HepG2 (cell line): ENCODE data around the gene PLD4. TPM values are rescaled to one million over a fixed set of nuclear protein-coding genes. Genes with fewer than 3 reads are reported as not detected.

Experiments used
- BCL6 ChIP-seq: IDR thresholded peaks from 2 replicates; pipeline ENCODE4 v1.6.1; 2016; ENCODE audit warnings: missing genetic modification reagents, missing compliant biosample characterization
- CTCF ChIP-seq: sonication (generic); formaldehyde crosslinking; IDR thresholded peaks from 2 replicates; pipeline ENCODE4 v1.5.0; 2020; ENCODE audit warnings: mild to moderate bottlenecking, missing genetic modification reagents, moderate library complexity
- GATAD2A ChIP-seq: IDR thresholded peaks from 2 replicates; pipeline ENCODE4 v1.6.1; 2016
- GLI4 ChIP-seq: sonication (generic); formaldehyde crosslinking; IDR thresholded peaks from 2 replicates; pipeline ENCODE4 v1.5.1; 2020; ENCODE audit warnings: missing genetic modification reagents, mild to moderate bottlenecking, moderate library complexity, borderline replicate concordance
- KLF16 ChIP-seq, 2 experiments: sonication (generic) in 1 of 2; formaldehyde crosslinking in 1 of 2; IDR thresholded peaks; 2 replicates each; pipeline versions ENCODE4 v1.6.1 to v1.8.0; 2016 to 2023; ENCODE audit warnings: missing genetic modification reagents in 2 of 2, missing compliant biosample characterization in 1 of 2
- MYC ChIP-seq: sonication (generic); formaldehyde crosslinking; IDR thresholded peaks from 2 replicates; pipeline ENCODE4 v1.9.0; 2021; ENCODE audit warnings: missing genetic modification reagents, borderline replicate concordance
- PAX8 ChIP-seq: sonication (generic); formaldehyde crosslinking; IDR thresholded peaks from 2 replicates; pipeline ENCODE4 v1.8.0; 2022; ENCODE audit warnings: mild to moderate bottlenecking, missing genetic modification reagents, borderline replicate concordance
- SATB2 ChIP-seq: sonication (generic); formaldehyde crosslinking; IDR thresholded peaks from 2 replicates; pipeline ENCODE4 v1.5.0; 2020; ENCODE audit warnings: missing genetic modification reagents
- SCMH1 ChIP-seq: sonication (generic); formaldehyde crosslinking; IDR thresholded peaks from 2 replicates; pipeline ENCODE4 v1.9.0; 2021; ENCODE audit warnings: missing genetic modification reagents, mild to moderate bottlenecking, borderline replicate concordance
- SP1 ChIP-seq, 2 experiments: fragments of 450-650 bp in 1 of 2; sonication (generic) in 1 of 2; formaldehyde crosslinking in 1 of 2; IDR thresholded peaks; 2 replicates each; pipeline versions ENCODE4 v1.4.0 to v1.6.1; 2016 to 2020; ENCODE audit warnings: missing genetic modification reagents in 1 of 2
- ZBTB3 ChIP-seq: sonication (generic); formaldehyde crosslinking; IDR thresholded peaks from 2 replicates; pipeline ENCODE4 v1.4.0; 2020; ENCODE audit warnings: low read depth, mild to moderate bottlenecking, moderate library complexity, missing genetic modification reagents, borderline replicate concordance
- ZBTB8A ChIP-seq: sonication (generic); formaldehyde crosslinking; IDR thresholded peaks from 2 replicates; pipeline ENCODE4 v1.4.0; 2020; ENCODE audit warnings: mild to moderate bottlenecking, low read depth, missing genetic modification reagents, borderline replicate concordance
- ZFP62 ChIP-seq: sonication (generic); formaldehyde crosslinking; IDR thresholded peaks from 2 replicates; pipeline ENCODE4 v1.4.0; 2020; ENCODE audit warnings: missing genetic modification reagents
- ZFX ChIP-seq: sonication (generic); formaldehyde crosslinking; IDR thresholded peaks from 2 replicates; pipeline ENCODE4 v1.4.0; 2020; ENCODE audit warnings: mild to moderate bottlenecking, low read depth, missing genetic modification reagents, moderate library complexity
- ZNF552 ChIP-seq: sonication (generic); formaldehyde crosslinking; IDR thresholded peaks from 2 replicates; pipeline ENCODE4 v1.9.0; 2022; ENCODE audit warnings: missing genetic modification reagents, mild to moderate bottlenecking, borderline replicate concordance
- ZNF672 ChIP-seq: sonication (generic); formaldehyde crosslinking; IDR thresholded peaks from 2 replicates; pipeline ENCODE4 v1.8.1; 2022; ENCODE audit warnings: missing genetic modification reagents
- ZNF674 ChIP-seq: sonication (generic); formaldehyde crosslinking; IDR thresholded peaks from 2 replicates; pipeline ENCODE4 v1.5.0; 2020; ENCODE audit warnings: low read depth, mild to moderate bottlenecking, missing genetic modification reagents
- ZNF776 ChIP-seq: sonication (generic); formaldehyde crosslinking; IDR thresholded peaks from 2 replicates; pipeline ENCODE4 v1.4.0; 2020; ENCODE audit warnings: mild to moderate bottlenecking, missing genetic modification reagents
- ZNF781 ChIP-seq: sonication (generic); formaldehyde crosslinking; IDR thresholded peaks from 2 replicates; pipeline ENCODE4 v1.5.1; 2020; ENCODE audit warnings: borderline replicate concordance, mild to moderate bottlenecking, missing genetic modification reagents; ENCODE audit errors: not compliant biosample characterization
- ZSCAN20 ChIP-seq: sonication (generic); formaldehyde crosslinking; IDR thresholded peaks from 2 replicates; pipeline ENCODE4 v1.4.0; 2020; ENCODE audit warnings: missing genetic modification reagents, mild to moderate bottlenecking, borderline replicate concordance
- polyA plus RNA-seq, 8 experiments: library from polyadenylated mRNA; depleted of rRNA in 3 of 8; stranded (reverse) in 7 of 8; unstranded in 1 of 8; fragments of >200 nt; fragmentation: Illumina TruSeq in 4 of 8; extraction: Trizol in 4 of 8; gene quantifications; 2 replicates each; pipeline versions ENCODE4 v1.2.1 to v1.2.3, GENCODE V29; 2011 to 2016; ENCODE audit warnings: low read depth in 4 of 8, missing spikeins in 1 of 8, mixed read lengths in 1 of 8; ENCODE audit not compliant: insufficient read depth in 1 of 8
- total RNA-seq, 5 experiments: library from RNA; depleted of rRNA; stranded (reverse); fragments of >200 nt; fragmentation: Illumina TruSeq; extraction: Trizol; gene quantifications; 2 replicates each; pipeline ENCODE4 v1.2.3, GENCODE V29; 2016; ENCODE audit warnings: low read depth in 1 of 5
- TF ChIP-seq, protein P1 (sequence below): sonication (generic); formaldehyde crosslinking; IDR thresholded peaks from 2 replicates; pipeline ENCODE4 v1.4.0; 2020; ENCODE audit warnings: low read depth, mild to moderate bottlenecking, missing genetic modification reagents

PLD4 gene
- total and polyA plus RNA-seq, 2 of the 13 experiments (the other 11 are each of a cell fraction or from before 2014, with no cell fraction given), result not detected

GRCh38 chr14:104976198-104977007 lies 51.7 kb downstream of the PLD4 start (continued):
- TF ChIP-seq BCL6 (CRISPR knock-in tag), result no peak
- TF ChIP-seq ZNF776 (CRISPR knock-in tag), result no peak
- no peak for TF ChIP-seq GLI4 (CRISPR knock-in tag)
- no peak for TF ChIP-seq KLF16 (CRISPR knock-in tag; IDR thresholded peaks at IDR 0.05)
- 0 out of 2 replicates have a peak, but pooled peaks have one; percentile 16 for TF ChIP-seq GATAD2A
- TF ChIP-seq ZNF552, result peak; percentile 48; the same call in 1 of the 2 replicates
- TF ChIP-seq ZBTB3, result no peak
- TF ChIP-seq ZFX (CRISPR knock-in tag), result peak; percentile 14; the same call in 1 of the 2 replicates
- no peak for TF ChIP-seq ZSCAN20 (CRISPR knock-in tag)
- no peak for TF ChIP-seq SATB2 (CRISPR knock-in tag)
- TF ChIP-seq ZNF674 (CRISPR knock-in tag), result no peak
- TF ChIP-seq, protein P1, sequence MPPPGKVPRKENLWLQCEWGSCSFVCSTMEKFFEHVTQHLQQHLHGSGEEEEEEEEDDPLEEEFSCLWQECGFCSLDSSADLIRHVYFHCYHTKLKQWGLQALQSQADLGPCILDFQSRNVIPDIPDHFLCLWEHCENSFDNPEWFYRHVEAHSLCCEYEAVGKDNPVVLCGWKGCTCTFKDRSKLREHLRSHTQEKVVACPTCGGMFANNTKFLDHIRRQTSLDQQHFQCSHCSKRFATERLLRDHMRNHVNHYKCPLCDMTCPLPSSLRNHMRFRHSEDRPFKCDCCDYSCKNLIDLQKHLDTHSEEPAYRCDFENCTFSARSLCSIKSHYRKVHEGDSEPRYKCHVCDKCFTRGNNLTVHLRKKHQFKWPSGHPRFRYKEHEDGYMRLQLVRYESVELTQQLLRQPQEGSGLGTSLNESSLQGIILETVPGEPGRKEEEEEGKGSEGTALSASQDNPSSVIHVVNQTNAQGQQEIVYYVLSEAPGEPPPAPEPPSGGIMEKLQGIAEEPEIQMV, result 0 out of 2 replicates have a peak, but pooled peaks have one; percentile 47
- TF ChIP-seq SCMH1, result no peak
- TF ChIP-seq ZBTB8A (CRISPR knock-in tag), result no peak
- TF ChIP-seq SP1 (IDR thresholded peaks at IDR 0.05), result no peak
- no peak for TF ChIP-seq SP1 (CRISPR knock-in tag; IDR thresholded peaks at IDR 0.05)
- peak; percentile 14; the same call in 1 of the 2 replicates for TF ChIP-seq MYC (CRISPR knock-in tag)
- no peak for TF ChIP-seq ZFP62
- TF ChIP-seq ZNF672 (CRISPR knock-in tag), result no peak
- TF ChIP-seq ZNF781, result no peak
- TF ChIP-seq PAX8 (CRISPR knock-in tag), result no peak
- peak; percentile 97 for TF ChIP-seq CTCF (CRISPR knock-in tag)
